ENCODE data around the gene NGEF. TPM values are rescaled to one million over a fixed set of nuclear protein-coding genes. Genes with fewer than 3 reads are reported as not detected.

The NGEF gene
- total and polyA plus RNA-seq, 8 donors: 3.3 to 7.1 (median 5.4) TPM

DNA sequence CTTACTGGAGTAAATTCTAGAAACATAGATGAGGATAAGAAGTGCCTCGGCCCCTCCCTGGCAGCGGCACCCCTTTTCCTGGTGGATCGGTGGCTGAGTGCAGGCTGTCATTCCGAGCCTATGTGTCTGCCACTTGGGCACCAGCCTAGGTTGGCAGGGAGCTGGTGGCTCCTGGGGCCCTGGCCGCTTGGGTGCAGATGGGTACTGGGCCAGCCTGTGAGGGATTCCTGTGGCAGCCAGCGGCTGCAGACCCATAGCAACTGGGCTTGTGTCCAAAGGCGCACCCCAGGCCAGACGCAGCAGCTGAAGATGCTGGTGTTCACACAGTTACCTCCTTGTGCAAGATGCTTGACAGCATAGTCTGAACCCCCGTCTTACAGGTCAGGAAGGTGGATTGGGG, 140.2 kb downstream of the NGEF start:
- Histone ChIP-seq H3K9me3 (no peaks in the 10 kb centered on the region), H3K4me3 (no peak overlapping the region), H3K36me3 (no peaks in the 10 kb centered on the region), H3K4me1 (peaks cover 0 to 3% (median 0%) of the 10 kb centered on the region in 3 donors), H3K27ac (no peak overlapping the region), H3K27me3 (no peaks in the 10 kb centered on the region)
- ATAC-seq: no peak
- TF ChIP-seq, protein P1, sequence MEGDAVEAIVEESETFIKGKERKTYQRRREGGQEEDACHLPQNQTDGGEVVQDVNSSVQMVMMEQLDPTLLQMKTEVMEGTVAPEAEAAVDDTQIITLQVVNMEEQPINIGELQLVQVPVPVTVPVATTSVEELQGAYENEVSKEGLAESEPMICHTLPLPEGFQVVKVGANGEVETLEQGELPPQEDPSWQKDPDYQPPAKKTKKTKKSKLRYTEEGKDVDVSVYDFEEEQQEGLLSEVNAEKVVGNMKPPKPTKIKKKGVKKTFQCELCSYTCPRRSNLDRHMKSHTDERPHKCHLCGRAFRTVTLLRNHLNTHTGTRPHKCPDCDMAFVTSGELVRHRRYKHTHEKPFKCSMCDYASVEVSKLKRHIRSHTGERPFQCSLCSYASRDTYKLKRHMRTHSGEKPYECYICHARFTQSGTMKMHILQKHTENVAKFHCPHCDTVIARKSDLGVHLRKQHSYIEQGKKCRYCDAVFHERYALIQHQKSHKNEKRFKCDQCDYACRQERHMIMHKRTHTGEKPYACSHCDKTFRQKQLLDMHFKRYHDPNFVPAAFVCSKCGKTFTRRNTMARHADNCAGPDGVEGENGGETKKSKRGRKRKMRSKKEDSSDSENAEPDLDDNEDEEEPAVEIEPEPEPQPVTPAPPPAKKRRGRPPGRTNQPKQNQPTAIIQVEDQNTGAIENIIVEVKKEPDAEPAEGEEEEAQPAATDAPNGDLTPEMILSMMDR (IDR thresholded peaks at IDR 0.05): no peak
- intact Hi-C loops (cut with DNase I): loop anchor here in 1 of 3 donors (10.0 kb wide), 1 partner anchor 172 kb away; no protein-coding TSS in a partner anchor
- no peak for DNase-seq
- FAIRE-seq: no peak
- WGBS, 2 donors: 86 to 87% methylated on average over 9 of the region's 9 CpGs

DNA sequence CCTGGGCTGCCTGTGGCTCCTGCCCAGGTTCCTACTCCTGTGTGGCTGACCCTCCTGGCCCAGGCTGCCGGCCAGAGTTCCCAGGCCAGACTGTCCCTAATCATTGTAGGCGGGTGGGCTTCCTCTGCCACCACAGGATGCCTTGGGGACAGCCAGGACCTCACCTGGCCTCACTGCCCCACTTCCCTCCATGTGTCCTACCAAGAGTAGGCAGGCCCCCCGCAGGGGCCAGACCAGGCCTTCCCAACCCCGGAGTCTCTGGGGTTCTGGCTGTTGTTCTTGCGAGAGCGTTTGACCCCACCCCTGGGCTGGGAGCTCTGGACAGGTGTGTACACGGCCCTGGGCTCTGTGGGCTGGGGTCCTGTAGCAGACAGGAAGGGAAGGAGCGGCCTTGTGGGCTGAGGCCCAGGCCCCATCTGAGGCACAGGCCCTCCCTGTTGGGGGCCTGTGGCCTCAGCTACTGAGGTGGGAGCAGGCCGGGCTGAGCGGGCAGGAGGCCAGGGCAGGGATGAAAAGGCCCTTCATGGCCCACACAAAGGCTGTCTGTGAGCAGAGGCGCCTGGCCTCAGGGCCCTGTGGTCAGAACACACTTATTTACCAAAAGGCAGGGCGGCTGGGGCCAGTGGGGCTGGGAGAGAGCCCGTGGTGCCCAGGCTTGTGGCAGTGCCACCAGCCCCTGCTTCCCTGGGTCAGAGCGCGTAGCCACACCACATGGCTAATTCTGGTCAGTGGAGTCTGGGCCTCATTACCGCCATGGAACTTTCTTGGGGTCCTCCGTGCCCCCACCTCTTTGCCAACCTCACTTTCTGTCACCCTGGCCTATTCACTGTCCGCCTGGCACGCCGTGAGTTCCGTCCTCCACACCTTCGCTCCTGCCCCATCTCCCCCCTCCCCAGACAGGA, 141.0 kb downstream of the NGEF start:
- Histone ChIP-seq H3K27ac (no peak overlapping the region), H3K27me3 (no peaks in the 10 kb centered on the region), H3K4me3 (no peak overlapping the region), H3K36me3 (no peaks in the 10 kb centered on the region), H3K4me1 (peaks cover 0 to 3% (median 0%) of the 10 kb centered on the region in 3 donors), H3K9me3 (no peaks in the 10 kb centered on the region)
- FAIRE-seq (no peak), ATAC-seq (no peak), DNase-seq (no peak)
- WGBS, 2 donors: 87 to 88% methylated on average over 22 of the region's 22 CpGs
- intact Hi-C loops (cut with DNase I): loop anchor here in 1 of 3 donors (10.0 kb wide), 1 partner anchor 173 kb away; no protein-coding TSS in a partner anchor
- TF ChIP-seq, protein P1 (IDR thresholded peaks at IDR 0.05): no peak

DNA sequence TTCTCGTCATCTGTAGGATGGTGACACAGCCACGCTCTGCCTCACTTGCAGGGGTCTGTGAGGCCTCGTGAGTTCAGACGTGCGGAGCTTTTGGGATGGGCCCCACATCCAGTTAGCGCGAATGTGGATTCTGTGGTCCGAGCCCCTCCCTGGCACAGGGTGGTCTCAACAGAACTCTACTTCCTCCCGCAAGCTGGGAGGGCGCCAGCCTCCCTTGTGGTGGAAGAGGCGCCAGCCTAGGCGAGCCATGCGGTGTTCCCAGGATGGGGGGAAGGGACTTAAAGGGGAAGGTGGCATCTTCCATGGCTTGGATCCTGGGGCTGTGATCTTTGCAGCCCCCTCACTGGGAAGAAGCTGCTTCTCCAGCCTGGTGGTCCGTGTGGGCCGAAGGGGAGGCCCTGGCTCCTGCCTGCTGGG, 141.6 kb downstream of the NGEF start:
- Histone ChIP-seq H3K9me3 (no peaks in the 10 kb centered on the region), H3K4me1 (peaks cover 0 to 3% (median 0%) of the 10 kb centered on the region in 3 donors), H3K27me3 (no peaks in the 10 kb centered on the region), H3K36me3 (no peaks in the 10 kb centered on the region), H3K4me3 (no peak overlapping the region), H3K27ac (no peak overlapping the region)
- DNase-seq: no peak
- FAIRE-seq: no peak
- intact Hi-C loops (cut with DNase I): loop anchor here in 1 of 3 donors (10.0 kb wide), 1 partner anchor 173 kb away; no protein-coding TSS in a partner anchor
- no peak for ATAC-seq
- TF ChIP-seq, protein P1 (IDR thresholded peaks at IDR 0.05): no peak
- WGBS, 2 donors: 80 to 91% methylated on average over 15 of the region's 15 CpGs

DNA sequence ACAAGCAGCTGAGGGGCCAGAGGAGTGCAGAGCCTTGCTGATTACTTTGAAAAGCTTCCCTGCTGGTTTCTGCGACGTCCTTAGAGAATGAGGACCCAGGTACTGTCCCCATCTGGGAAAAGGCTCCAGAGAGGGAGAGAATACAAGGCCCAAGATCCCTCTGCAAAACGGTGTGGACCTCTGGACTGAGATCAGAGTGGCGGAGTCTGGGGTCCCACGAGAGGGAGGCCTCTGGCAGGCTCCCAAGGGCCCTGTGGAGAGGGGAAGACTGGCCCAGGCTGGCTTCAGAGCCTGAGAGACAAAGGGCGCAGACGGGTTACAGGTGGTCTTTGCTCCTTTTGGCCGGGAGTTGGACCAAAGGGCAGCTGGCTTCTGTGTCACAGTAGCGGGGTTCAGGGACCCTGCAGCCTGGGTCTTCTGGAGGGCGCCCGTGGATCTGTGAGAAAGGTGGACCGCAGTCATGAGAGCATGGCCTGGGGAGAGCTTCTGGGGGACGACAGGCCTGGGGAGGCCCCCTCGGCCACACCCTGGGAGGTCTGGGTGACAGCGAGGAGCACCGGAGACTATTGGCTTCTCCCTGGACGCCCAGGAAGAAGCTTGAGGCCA, 142.2 kb downstream of the NGEF start:
- DNase-seq (peak in 1 of 6 donors; percentile 35), ATAC-seq (no peak), FAIRE-seq (no peak)
- no peaks in the 10 kb centered on the region for H3K9me3 ChIP-seq
- intact Hi-C loops (cut with DNase I): loop anchor here in 1 of 3 donors (10.0 kb wide), 1 partner anchor 174 kb away; no protein-coding TSS in a partner anchor
- H3K4me3 ChIP-seq: no peak overlapping the region
- H3K4me1 ChIP-seq: peaks cover 0 to 2% (median 0%) of the 10 kb centered on the region in 3 donors
- no peak overlapping the region for H3K27ac ChIP-seq
- H3K36me3 ChIP-seq: no peaks in the 10 kb centered on the region
- TF ChIP-seq, protein P1 (IDR thresholded peaks at IDR 0.05): no peak
- 84 to 87% methylated on average over 17 of the region's 17 CpGs for WGBS, 2 donors
- no peaks in the 10 kb centered on the region for H3K27me3 ChIP-seq
